Right ventricle myocardium superior (tissue), 1 donor: ENCODE data around the gene EFR3B. TPM values are rescaled to one million over a fixed set of nuclear protein-coding genes. Genes with fewer than 3 reads are reported as not detected.

Source experiments
- ATAC-seq: fragments of 200-7000 bp; cut with Tn5 transposase; one replicate; pipeline ENCODE4 v1.9.1; 2020; ENCODE audit warnings: mild to moderate bottlenecking; ENCODE audit not compliant: poor library complexity
- DNase-seq: peaks from one replicate; pipeline ENCODE4 v3.0.0-alpha.2; 2020
- intact Hi-C: fragments of 100-400 bp; cut with DNase I; formaldehyde crosslinking; loops from one replicate; pipeline ENCODE4 v1.11.2; 2022
- total RNA-seq: library from RNA; stranded (reverse); fragmentation: NEBNext Ultra II Directional; extraction: Animal tissue kit (Norgen Biotek cat#: 25700); gene quantifications from one replicate; pipeline ENCODE4 v1.2.1, GENCODE V29; 2021
- donor health status: DM: no; HTN: yes; CAD: no; lungs with severe emphysema.

EFR3B gene
- total RNA-seq, 1 donor from 2014 or later, result 3.8 TPM

- ATAC-seq (peak; percentile 81), DNase-seq (no peak)
- intact Hi-C loops, result no loop called here
Observed at GRCh38 chr2:25063876-25064660, 22.2 kb downstream of the EFR3B start.

DNA sequence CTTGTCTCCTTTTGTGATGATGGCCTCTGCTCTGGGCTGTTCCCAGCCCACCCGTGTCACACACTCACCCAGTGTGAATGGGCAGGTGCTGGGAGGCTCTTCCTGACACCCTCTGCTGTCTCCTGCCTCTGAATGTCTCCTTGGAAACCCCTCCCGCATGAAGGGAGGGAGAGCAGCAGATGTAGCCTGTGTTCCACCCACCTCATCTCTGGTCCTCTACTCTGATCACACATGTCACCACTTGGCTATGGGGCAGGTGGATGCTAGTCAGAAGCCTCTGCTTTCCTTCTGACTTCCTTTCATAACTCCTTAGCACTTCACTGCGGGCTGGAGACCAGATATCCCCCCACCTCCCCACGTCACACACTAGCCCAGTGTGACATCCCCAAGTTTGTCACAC is 23.9 kb downstream of the EFR3B start:
- intact Hi-C loops, result no loop called here
- DNase-seq (no peak), ATAC-seq (no peak)

GRCh38 chr2:25066455-25066854 is 24.6 kb downstream of the EFR3B start:
- ATAC-seq (no peak), DNase-seq (no peak)
- intact Hi-C loops, result no loop called here

GRCh38 chr2:25068217-25068616 is 26.3 kb downstream of the EFR3B start:
- intact Hi-C loops, result no loop called here
- DNase-seq, result no peak
- no peak for ATAC-seq

GRCh38 chr2:25071966-25072365 is 30.1 kb downstream of the EFR3B start:
- intact Hi-C loops, result no loop called here
- DNase-seq (no peak), ATAC-seq (no peak)

DNA sequence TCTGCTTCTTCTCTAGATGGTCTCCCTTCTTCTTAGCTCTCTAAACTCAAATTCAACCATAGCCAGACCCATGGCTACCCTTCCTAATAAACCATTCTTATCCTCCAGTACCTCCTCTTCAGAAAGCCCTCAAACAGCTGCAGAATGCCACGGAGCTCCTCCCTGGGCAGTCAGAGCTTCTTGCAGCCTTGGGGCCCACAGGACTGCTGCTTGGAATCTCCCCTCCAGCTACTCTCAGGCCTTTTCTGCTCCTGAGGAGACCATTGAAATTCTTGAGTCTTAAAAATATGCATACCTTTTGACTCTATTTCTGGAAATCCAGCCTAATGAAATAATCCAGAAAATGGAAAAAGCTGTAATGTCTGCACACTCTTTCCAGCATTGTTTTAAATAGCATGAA is 30.7 kb downstream of the EFR3B start:
- no peak for DNase-seq
- intact Hi-C loops, result no loop called here
- ATAC-seq, result no peak

DNA sequence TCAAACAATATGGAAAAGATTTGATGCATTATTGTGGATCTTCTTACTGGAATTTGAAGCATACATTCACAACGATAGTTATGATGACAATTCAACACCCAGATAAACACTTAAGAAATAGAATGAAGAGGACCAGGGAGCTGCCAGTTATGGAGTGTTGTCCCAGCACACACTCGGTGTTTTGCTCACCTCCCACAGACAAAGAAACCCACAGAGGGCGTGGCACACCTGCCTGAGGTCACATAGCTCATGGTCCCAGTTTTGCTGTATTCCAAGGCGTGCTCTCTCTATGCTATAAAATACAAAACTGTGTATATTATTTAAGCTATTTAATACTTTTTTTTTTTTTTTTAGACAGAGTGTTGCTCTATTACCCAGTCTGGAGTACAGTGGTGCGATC is 31.1 kb downstream of the EFR3B start:
- intact Hi-C loops, result no loop called here
- DNase-seq (no peak), ATAC-seq (no peak)

DNA sequence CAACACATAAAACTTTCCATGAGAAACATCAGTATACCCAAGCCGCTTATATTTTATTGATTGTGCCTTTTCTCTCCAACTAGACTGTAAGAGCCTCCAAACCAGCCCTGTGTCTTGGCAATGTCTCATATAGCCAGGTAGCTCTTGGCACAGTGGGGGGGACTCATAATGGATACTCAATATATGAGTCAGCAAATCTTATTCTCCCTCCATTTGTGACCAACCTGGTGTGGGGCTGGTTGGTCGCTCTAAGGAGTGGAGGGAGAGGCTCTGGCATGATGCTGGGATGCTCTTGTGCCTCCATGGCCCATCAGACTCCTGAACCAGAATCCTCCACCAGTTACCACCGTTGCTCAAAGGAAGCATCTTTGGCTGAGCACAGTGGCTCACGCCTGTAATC is 32.0 kb downstream of the EFR3B start:
- ATAC-seq (no peak), DNase-seq (no peak)
- intact Hi-C loops, result no loop called here

DNA sequence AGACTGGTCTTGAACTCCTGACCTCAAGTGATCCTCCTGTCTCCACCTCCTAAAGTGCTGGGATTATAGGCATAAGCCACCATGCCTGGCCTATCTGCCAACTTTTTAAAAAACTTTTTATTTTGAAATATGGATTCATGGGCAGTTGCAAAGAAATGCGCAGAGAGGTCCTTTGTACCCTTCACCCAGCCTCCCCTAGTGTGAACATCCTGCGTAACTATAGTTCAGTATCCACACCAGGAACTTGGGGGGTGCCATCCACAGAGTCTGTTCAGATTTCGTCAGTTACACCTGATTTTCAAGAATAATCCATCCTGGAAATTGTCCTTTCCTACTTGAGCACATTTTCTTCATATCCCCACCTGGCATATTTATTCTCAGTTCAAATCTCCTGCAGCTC is 33.0 kb downstream of the EFR3B start:
- DNase-seq (no peak), ATAC-seq (no peak)
- intact Hi-C loops, result no loop called here

DNA sequence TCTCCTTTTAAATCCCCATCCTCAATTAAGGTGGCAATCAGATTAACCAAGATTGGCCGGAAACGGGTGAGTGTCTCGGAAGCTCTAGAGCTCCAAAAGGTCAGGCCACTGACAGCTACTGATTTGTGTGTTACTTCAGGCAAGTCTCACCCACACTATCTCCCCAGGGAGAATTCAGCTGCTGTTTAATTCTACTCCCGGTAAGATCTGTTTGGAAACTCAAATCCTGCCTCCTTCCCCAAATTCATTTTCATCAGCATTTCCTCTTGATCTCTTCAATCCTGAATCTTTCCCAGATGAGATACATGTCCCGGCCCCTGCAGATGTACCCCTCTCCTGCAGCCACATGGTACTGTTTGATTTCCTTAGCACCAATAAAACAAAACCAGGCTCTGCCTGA is 34.9 kb downstream of the EFR3B start:
- intact Hi-C loops, result no loop called here
- DNase-seq (no peak), ATAC-seq (no peak)

- intact Hi-C loops, result no loop called here
- ATAC-seq (no peak), DNase-seq (no peak)
Observed at GRCh38 chr2:25077789-25078169, 35.9 kb downstream of the EFR3B start.

DNA sequence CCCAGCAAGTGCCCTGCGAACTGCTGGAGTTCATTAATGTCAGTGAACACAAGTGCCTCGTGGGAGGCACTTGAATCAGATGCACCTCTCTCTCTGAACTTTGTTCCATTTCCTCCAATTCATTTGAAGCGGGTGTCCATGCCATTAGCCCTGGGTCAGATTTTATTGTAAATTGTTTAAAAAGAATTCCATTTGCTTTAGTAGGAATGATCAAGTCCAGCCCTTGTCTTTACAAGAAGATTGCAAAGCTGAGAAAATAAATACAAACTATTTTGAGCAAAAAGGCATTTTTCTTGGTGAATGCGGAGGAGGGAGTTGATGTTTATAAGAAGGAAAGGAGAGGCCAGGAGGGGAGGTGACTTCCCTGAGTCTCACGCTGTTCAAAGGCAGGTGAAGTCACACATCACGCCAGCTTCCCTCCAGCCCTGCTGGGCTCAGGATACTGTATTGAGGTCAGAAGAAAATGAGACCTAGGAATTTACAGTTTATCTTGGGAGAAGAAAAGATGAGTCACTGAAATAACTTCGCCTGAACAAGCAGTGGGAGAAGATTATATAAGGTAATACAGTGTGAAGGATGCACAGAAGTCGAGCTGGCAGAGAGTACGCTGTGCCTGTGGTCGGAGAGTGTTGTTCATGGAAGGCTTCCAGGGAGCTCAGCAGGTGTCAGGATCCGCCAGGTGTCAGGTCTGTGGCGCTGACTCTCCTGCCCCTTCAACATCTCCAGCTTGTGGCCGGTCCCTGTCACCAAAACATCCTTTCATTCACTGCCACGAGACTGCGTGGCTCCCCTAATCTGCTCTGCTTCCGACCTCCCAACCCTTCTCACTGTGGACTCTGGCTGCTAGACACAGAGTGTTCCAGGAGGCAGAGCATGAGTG is 36.5 kb downstream of the EFR3B start:
- intact Hi-C loops, result no loop called here
- no peak for DNase-seq
- peak; percentile 40 for ATAC-seq

- intact Hi-C loops, result no loop called here
- ATAC-seq, result no peak
- no peak for DNase-seq
Observed at GRCh38 chr2:25079050-25079635, 37.3 kb downstream of the EFR3B start.

DNA sequence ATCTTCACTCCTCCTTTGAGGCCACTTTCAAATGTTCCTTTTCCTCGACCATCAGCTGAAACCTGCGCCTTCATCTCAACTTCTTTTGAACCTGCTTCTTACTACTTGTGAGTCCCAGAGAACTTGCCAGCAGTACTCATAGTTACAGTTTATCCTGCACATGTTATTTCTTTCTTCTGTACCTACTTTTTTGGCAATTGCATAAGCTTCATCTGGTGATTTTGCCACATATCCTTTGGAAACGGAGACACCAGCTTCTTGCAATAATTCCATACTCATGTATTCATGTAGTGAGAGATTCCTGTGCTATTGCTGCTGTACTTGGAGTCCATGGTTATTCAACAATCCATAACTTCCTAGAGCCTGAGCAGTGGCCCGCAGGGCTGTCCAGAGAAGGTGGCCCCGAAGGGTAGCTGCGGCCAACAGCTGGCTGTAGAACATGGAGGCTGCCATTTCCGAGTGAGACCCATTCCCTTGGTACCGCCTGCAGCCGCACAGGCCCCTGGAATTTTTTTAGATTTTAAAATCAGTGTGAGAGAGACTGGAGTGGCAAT is 39.4 kb downstream of the EFR3B start:
- ATAC-seq, result no peak
- intact Hi-C loops, result no loop called here

GRCh38 chr2:25082002-25082622 is 40.2 kb downstream of the EFR3B start:
- ATAC-seq (peak; percentile 76), DNase-seq (no peak)
- intact Hi-C loops, result no loop called here

More for the DNA sequence above, 39.4 kb downstream of the EFR3B start:
- DNase-seq, result no peak

- intact Hi-C loops, result no loop called here
- DNase-seq, result no peak
- ATAC-seq, result no peak
Observed at GRCh38 chr2:25085761-25086560, 44.1 kb downstream of the EFR3B start.

- intact Hi-C loops, result no loop called here
- ATAC-seq, result no peak
- DNase-seq, result peak; percentile 59
Observed at GRCh38 chr2:25088817-25089516, 47.1 kb downstream of the EFR3B start.
